Gastrocnemius medialis (tissue), 4 donors: ENCODE results near the gene DCTN1.

Source experiments
- CTCF ChIP-seq, 5 experiments: fragments of 450-650 bp in 3 of 5; fragments of 200-600 bp in 2 of 5; sonication (generic) in 2 of 5; IDR thresholded peaks in 4 of 5; conservative IDR thresholded peaks in 1 of 5; 1 replicate in 4 of 5; 2 replicates in 1 of 5; pipeline ENCODE4 v1.5.1; 2016 to 2019; ENCODE audit warnings: antibody characterized with exemption in 5 of 5, mild to moderate bottlenecking in 3 of 5, moderate library complexity in 3 of 5
- POLR2A ChIP-seq, 2 donors: fragments of 450-650 bp; IDR thresholded peaks; one replicate each; pipeline ENCODE4 v1.6.1; 2017; ENCODE audit warnings: antibody characterized with exemption in 2 of 2, mild to moderate bottlenecking in 2 of 2, moderate library complexity in 2 of 2

DNA sequence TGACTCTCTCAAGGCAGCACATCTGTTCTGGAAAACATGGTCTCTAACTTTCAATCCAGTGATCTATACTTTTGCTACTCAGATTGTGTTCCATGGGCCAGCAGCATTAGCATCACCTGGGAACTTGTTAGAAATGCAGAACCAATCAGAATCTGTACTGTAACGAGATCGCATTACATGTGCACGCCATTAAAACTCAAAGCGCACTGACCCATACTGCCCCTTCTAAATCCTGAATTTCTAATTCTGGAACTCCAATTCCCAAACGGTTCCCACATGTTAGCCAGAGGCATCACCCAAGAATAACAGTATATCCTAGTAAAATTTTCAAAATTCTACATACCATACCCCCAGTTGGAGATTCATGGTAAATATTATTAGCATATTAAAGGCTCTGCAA lies 10.5 kb upstream of the DCTN1 start:
- no peak for TF ChIP-seq CTCF (IDR thresholded peaks at IDR 0.05 in 4 of 5, conservative IDR thresholded peaks at IDR 0.05 in 1 of 5)
- no peak for TF ChIP-seq POLR2A (IDR thresholded peaks at IDR 0.05)
